ENCODE measurements around the gene ALG6.

ALG6 gene

DNA sequence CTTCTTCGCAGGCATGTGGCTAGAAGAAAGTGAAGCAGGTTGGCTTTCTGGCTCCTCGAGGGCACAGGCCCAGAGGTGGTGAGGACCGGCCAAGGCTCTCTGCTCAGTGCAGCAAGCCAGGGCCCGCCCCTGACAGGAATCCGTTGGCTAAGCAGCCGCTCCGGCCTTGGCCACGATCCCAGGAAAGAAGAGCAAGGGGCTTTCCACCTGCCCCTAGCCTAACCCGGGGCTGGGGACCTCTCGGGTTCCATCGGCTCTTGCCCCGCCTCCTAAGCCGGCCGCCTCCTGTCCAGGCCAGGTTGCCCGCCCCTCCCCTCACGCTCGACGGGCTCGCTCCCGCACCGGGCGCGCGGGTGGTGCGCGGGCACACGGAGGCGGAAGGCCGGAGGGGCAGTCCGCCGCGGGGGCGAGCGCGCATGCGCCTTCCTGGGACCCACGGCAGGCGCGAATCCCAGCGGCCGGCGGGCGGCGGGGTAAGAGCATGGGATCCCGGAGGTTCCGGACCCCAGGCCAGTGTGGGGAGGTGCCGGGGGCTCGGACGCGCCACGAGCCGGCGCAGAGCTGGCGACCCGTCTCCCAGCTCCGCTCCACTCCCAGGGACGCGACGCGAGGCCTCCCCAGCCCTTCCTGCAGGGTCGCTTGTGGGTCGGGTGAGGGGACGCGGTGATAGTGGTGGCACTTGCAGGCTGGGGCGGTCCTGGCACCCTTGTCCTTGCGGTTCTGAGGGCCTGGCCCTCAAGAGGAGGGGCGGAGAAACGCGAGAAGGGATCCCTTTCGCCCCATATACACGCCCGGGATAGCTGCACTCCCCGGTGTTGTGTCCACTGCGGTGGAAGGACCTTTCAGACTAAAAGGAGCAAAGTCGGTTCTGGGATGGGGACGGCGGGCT lies at the start of gene ALG6:
TSS of gene ALG6 (plus strand) at position 413 of the 889 bp plus-strand sequence. CDS start 3,351 bp downstream, outside the sequence.
- peak; percentile 71 to 81 for DNase-seq (ENCODE audit: low read depth in 2 of 2, low spot score in 1 of 2)

DNA sequence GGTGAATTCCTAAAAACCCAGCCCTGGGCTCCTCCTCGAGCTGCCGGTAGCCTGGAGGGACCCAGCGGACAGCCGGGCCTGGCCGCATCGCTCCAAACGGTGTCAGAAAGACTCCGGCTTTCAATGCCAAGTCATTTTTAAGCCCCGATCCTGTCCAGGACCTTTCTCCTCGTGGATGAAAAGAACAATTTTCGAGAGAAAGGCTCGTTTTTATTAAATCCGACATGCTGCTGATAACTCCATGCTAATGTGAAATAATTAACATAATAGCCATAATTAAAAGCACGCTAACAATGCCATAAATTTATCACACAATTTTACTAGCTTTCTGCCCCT lies 49.6 kb upstream of the ALG6 start:
- no peak for DNase-seq (ENCODE audit: low read depth in 2 of 2, low spot score in 1 of 2)

DNA sequence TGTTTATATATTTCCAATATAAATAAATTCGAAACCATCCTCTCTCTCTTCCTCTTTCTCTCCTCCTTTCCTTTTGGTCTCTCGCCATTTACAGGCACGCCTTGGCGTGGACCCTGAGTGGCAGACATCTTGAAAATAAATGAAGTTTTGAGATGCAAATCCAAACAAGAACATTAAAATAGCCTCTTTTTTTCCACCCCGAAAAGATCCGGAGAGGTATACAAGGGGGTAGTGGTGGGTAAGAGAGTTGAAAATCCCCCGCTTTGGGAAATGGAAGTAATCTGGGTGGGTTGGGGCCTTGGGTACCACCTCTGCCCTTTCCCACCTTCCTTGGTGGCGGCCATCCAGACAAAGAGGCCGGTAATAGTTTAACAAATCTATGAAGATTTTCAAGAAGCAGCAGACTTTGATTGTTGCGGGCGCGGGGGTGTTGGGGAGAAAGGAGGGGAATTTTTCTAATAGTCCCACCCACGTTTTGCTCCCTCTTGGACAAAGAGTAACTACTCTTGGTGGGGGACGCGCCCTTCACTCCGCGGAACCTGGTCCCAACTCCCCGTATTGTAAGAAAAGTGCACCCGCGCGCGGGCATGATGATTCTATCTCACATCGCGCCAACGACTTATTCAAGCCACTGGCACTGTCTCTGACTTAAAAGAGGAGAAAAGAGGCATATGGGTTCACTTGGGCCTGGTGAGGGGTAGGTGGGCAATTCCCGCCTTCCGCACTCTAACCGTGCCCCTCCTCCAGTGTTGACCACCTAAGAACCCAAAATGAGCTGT lies 49.0 kb upstream of the ALG6 start:
- DNase-seq (ENCODE audit: low read depth in 2 of 2, low spot score in 1 of 2): no peak

DNA sequence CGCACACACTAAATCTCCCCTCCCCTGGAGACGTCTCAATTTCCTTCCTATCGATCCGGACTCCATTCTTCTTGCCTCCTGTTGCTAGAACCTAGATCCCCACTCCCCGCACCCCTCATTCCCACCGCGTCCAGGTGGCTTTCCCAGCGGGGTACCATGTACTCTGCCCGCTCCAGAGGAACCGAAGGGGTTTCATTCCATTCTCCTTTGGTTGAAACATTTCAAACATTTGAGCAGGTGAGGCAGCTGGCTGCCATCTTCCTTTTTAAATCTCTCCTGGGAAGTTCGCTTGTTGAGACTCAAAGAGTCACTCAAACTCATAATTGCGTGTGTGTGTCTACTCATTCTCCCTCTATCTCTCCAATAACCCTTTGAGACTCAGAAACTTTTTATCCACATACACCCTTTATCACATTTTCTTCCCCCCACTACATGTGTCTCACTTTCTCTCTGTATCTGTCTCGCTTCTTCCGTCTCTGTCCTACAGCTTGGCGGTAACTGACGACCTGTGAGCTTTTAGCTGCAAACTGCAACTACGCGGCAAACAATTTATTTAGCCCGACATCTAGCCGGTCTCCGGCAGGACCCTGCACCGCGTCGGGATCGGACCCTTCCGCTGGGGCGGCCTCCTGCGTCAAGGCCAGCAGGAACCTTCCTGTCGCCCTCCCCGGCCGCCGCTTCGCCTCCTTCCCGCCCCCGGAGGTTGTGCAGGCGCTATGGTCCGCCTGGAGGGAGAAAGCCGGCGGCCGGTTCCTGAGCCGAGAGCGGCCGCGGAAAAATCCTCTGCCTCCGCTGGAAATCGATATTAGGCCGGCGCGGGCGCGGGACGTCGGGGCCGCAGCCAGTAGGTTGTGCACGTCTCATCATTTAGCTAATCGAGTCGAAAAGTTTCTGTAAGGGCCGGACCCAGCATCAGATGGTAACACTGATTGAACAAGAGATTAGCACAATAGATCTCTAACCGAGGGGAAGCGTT lies 48.1 kb upstream of the ALG6 start:
- no peak for DNase-seq (ENCODE audit: low read depth in 2 of 2, low spot score in 1 of 2)

DNA sequence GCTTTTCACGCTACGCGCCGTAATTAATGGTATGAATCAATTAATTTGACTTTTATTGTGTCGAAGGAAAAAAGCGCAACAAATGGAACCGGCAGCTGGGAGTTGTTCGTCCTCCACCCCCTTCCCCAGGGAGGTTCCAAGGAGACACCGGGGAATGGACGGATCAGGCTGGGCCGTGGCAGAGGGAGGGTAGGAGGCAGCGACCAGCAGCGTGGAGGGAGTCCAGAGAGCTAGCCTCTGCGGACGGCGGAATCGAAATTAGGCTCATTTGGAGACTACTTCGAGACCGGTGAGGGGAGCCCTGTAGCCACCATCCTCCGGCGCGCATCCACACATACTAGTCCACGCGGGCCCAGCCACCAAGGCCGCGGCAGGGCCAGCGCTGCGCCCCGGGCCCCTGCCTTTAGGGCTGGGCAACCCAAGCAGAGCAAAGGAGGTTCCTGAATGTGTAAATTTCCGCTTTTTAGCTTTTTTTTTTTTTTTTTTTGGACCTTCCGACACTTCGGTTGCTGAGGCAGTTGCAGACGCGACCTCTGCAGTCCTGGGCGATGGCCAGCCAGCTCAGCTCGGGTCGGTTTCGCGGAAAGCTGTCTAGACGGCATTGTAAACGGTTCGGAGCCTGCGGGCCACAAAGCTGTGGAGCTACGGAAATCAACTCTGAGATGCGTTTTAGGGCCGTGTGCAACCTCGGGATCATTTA lies 47.3 kb upstream of the ALG6 start:
- no peak for DNase-seq (ENCODE audit: low read depth in 2 of 2, low spot score in 1 of 2)

DNA sequence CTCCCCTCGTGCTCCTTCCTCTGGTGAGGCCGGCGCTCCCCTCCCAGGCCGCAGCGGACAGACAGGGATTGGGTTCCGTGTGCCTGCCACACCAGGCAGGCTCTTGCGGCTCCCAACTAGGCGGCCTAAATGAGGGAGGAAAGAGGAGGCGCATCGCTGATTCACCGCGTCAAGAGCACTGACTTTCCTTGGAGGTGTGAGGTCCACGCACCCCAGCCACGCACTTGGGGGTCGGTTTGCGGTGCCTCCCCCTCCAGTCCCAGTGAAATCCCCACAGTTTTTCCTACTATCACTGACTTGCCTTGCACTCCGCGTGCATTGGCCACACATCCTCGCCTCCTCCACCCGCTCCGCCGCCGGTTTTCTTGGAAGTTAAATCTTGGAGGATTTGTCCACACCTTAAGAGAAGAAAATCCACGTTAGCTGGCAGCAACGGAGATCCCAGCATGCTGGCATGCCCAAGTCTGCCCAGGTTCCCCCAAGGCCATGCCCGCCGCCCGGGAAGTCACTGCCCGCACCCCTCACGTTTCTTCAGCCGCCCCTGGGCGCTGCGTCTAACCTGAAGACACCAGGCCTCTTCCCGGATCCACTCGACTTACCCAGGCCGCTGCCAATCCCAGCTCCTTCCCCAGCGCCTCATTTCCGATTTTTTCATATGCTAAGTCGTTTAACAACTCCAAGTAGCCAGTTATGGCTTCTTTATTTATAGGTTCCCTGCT lies 46.2 kb upstream of the ALG6 start:
- DNase-seq (ENCODE audit: low read depth in 2 of 2, low spot score in 1 of 2): no peak

DNA sequence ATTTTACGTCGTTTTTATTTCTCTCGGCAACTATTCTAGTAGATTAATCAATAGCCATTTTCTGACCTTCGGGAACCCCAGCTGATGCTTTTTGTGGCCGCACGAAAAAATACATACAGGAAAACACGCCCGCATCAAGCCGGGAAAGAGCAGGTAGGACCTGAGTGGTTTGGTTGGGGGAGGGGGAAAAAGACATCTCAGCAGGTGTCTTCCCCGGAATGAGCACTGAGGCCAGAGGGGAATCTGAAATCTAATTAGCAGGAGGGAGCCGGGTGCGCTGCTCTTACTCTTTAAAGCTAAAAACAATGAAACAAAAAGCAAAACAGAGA lies 45.7 kb upstream of the ALG6 start:
- DNase-seq (ENCODE audit: low read depth in 2 of 2, low spot score in 1 of 2): no peak

DNA sequence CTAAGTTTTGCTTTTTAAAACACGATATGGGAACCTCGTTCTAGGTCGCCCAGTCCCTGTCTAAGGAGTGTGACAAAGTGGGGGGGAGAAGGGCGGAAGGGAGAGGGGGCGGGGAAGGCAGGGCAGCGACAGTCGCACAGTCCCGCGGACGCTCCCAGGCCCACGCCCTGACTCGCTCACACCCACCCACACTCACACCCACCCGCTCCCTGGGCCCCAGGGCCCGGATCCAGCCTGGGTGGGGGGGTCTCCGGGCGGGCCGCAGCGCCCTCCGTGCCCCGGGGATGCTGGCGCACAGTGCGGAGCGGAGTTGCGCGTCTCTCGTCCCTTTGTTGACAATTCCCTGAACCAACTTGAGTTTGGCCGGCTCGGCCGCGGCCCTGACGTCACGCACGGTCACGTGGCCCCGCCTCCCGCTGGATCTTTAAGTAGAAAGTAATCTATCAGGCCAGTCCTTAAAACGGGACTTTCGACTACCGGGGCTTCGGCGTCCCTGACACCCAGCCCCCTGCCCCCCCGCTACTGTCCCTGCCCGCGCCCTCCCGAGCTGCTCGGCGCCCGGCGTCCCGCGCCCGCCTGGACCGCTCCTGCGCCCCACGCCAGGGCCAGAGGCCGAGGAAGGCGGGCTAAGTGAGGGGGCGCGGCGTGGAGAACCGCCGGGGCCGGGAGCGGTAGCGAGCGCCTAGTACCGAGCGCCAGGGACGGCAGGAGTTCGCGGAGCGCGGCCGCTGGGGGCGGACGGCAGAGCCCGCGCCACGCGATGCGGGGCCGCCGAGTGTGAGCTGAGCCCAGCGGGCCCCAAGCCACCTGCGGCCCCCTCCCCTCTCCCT lies 45.1 kb upstream of the ALG6 start, which contains the start of gene FOXD3:
TSS of gene FOXD3 (plus strand) at position 454 of the 830 bp plus-strand sequence. CDS start 492 bp downstream, outside the sequence.
- DNase-seq (ENCODE audit: low read depth in 2 of 2, low spot score in 1 of 2): no peak

DNA sequence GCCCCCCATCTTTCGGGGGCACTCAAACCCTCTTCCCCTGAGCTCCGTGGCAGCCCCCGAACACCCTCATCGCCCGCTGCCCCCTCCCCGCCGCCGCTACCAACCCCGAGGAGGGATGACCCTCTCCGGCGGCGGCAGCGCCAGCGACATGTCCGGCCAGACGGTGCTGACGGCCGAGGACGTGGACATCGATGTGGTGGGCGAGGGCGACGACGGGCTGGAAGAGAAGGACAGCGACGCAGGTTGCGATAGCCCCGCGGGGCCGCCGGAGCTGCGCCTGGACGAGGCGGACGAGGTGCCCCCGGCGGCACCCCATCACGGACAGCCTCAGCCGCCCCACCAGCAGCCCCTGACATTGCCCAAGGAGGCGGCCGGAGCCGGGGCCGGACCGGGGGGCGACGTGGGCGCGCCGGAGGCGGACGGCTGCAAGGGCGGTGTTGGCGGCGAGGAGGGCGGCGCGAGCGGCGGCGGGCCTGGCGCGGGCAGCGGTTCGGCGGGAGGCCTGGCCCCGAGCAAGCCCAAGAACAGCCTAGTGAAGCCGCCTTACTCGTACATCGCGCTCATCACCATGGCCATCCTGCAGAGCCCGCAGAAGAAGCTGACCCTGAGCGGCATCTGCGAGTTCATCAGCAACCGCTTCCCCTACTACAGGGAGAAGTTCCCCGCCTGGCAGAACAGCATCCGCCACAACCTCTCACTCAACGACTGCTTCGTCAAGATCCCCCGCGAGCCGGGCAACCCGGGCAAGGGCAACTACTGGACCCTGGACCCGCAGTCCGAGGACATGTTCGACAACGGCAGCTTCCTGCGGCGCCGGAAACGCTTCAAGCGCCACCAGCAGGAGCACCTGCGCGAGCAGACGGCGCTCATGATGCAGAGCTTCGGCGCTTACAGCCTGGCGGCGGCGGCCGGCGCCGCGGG lies 44.2 kb upstream of the ALG6 start:
- DNase-seq (ENCODE audit: low read depth in 2 of 2, low spot score in 1 of 2): no peak

DNA sequence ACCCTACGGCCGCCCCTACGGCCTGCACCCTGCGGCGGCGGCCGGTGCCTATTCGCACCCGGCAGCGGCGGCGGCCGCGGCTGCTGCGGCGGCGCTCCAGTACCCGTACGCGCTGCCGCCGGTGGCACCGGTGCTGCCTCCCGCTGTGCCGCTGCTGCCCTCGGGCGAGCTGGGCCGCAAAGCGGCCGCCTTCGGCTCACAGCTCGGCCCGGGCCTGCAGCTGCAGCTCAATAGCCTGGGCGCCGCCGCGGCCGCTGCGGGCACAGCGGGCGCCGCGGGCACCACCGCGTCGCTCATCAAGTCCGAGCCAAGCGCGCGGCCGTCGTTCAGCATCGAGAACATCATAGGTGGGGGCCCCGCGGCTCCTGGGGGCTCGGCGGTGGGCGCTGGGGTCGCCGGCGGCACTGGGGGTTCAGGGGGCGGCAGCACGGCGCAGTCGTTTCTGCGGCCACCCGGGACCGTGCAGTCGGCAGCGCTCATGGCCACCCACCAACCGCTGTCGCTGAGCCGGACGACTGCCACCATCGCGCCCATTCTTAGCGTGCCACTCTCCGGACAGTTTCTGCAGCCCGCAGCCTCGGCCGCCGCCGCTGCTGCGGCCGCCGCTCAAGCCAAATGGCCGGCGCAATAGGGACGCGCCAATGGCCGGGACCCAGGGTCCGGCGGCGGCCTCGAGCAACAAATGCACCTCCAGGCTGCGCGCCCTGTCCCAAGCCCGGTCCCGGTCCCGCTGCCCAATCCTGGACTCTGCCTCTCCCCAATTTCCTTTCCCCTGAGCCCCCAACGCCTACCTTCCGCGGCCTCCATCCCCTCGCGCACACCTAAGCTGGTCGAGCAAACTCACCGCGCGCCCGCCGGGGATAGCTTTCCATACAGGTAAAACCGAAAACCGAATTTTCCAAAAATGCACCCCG lies 43.3 kb upstream of the ALG6 start:
- no peak for DNase-seq (ENCODE audit: low read depth in 2 of 2, low spot score in 1 of 2)

DNA sequence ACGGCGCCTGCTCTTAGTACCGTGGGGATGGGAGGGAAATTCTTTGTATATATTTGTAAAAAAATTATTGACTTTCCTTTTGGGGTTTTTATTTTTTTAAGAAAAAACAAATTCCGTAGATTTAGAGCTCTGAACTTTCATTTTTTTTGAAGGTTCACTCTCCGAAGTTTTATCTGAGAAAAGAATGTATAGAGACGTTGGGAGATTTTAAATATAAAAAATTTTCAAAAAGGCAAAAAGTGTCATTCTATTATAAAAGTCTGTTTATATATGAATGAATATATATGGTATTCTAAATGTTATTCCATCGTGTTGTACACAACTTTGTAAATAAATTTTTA lies 42.7 kb upstream of the ALG6 start:
- DNase-seq (ENCODE audit: low read depth in 2 of 2, low spot score in 1 of 2): no peak

DNA sequence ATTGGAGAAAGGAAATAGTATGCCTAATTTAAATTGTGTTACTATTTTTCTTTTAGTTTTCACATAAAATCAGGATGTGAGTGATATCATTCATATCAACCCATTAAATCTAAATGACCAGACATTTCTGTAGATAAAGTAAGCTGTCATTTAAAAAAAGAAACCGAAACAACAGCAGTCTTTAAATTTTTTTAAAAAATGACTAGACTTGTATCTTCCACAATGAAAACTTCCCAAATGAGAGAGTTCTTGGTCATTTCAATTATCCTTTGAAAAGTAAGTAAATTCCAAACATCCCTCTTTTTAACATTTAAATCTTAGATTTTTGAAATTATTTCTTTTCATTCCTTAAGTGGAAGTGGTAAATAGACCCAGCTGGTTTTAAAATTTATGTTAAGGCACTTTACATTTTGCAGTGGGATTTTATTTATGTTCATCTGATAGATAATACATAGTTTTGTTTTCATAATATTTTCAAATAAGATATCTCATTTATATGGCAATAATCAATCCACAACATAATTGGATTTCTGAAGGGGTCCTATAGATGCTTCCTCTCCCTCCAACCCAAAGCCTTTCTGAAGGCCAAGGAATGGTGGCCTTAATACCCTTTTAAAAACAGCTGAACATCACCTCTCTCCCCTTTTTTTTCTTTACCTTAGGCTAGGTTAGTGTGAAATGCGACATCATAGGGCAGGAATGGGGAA lies 42.0 kb upstream of the ALG6 start:
- no peak for DNase-seq (ENCODE audit: low read depth in 2 of 2, low spot score in 1 of 2)

DNA sequence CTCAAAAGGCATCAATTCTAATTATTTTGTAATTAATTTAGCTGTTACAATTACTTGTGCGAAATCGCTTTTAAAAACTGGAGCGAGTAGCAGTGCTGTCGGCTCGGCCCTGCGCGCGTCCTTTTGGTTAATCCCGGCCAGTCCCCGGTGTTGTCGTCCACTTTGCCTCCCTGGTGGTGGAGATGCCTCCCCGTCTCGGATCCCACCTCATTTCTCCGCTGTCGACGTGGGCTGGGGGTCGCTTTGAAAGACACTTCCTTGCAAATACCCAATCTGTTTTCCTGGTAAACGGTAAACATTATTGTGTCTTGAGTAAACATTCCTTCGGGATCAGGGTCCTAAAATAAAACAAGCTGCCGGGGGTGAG lies 41.3 kb upstream of the ALG6 start:
- no peak for DNase-seq (ENCODE audit: low read depth in 2 of 2, low spot score in 1 of 2)

DNA sequence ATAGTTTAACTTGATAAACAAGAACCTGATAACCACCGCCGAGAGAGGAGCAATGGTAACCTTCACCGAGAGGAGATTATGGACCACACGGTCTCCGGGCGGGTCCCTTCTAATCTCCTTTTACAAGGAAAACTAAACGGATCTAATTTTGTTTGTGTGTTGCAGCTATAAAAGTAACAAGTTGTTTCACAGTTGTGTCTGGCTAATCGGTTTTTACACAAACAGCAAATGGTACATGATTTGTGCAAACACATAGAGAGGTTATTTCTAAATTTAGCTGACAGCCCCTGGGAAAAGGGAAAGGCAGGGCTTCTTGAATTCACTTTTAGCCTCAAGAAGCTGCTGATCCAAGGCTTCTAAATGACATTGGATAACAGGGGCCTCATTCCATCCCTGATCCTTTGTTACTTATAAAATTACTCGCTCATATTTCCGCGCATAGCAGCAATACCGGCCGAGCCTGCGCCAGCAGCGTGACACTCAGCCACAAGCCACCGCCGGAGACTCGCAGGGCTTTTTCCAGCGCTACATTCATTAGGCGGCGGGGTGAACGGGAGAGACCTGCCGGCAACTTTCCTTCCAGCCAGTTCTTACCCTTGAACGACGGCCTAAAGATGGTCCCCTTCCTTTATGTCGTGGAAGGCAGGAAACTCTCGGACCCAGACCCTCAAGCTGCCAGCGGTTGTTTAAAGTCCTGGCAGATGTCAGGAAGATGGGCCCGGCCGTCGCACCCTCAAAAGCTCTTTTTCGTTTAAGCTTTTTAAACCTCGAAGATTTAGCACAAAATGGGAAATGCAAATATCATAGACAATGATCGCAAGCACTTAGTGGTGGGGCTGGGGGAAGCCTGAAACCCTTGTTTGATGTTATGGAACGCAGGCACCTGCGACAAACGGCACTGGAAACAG lies 40.7 kb upstream of the ALG6 start:
- DNase-seq (ENCODE audit: low read depth in 2 of 2, low spot score in 1 of 2): no peak

DNA sequence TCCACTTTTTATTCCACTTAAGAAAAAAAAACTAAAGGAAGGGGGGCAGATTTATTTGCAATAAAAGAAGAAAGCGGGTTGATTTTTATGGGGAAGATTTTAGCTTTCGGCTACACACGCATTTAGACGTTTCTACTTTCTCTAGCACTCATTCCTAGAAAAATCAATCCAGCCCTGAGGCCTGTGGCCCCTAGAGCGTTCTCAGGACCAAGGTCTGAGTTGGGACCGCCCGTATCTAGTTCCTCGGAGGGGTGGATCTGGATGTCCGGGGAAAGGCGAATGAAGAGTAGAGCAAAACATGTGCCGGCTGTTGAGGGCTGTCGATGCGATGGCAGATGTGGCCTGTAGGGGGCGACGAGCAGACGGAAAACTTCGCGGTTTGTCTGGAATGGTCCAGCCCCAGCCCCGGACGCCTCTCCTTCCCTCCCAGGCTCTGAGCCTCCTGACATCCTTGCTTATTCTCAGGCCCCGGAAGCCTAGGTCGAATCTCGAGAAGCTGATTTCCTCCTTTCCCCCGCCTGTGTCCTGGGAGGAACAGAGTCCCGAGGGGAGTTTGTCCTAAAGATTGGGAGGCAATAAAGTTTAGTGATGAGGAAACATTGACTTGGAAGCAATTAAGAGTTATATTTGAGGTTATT lies 39.9 kb upstream of the ALG6 start:
- no peak for DNase-seq (ENCODE audit: low read depth in 2 of 2, low spot score in 1 of 2)

Measured in stimulated activated CD8-positive, alpha-beta memory T cell treated with anti-CD3 and anti-CD28 coated beads, Interleukin-4, amount 100 ng/mL, for 4 hours (primary cell).